Stomach (tissue), 4 donors: ENCODE data around the gene CCNJ.

Experiments used
- EP300 ChIP-seq: sonication (generic); formaldehyde crosslinking; IDR thresholded peaks from one replicate; pipeline ENCODE4 v1.6.1; 2017; ENCODE audit warnings: antibody characterized with exemption
- POLR2A ChIP-seq, 4 donors: fragments of 450-650 bp; IDR thresholded peaks; one replicate each; pipeline ENCODE4 v1.6.1; 2016; ENCODE audit warnings: antibody characterized with exemption in 4 of 4, control low read depth in 2 of 4, mild to moderate bottlenecking in 1 of 4, moderate library complexity in 1 of 4
- TF ChIP-seq, protein P1 (sequence below), 7 experiments: fragments of 450-650 bp in 4 of 7; fragments of 200-600 bp in 3 of 7; sonication (generic) in 3 of 7; IDR thresholded peaks; one replicate each; pipeline ENCODE4 v1.5.1; 2016 to 2019; ENCODE audit warnings: antibody characterized with exemption in 7 of 7, control low read depth in 2 of 7, mild to moderate bottlenecking in 1 of 7

DNA sequence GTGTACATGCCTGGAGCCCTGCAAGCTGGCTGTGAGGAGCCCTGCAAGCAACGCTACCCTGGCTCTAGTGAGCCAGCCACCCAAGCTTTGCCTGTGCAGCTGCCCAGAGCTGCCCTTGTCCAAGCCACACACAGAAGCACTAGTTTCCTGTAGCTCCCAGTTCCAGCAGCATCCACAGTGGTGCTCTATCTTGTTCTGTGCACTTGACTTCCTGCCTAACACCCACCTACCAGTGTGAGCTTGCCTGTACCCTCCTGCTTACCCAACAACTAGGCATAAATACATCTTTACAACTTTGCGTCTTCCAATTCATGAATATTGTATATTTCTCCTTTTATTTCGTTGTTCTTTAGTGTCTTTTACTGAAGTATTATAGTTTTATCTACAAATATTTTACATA is 54.5 kb downstream of the CCNJ start:
- TF ChIP-seq, protein P1, sequence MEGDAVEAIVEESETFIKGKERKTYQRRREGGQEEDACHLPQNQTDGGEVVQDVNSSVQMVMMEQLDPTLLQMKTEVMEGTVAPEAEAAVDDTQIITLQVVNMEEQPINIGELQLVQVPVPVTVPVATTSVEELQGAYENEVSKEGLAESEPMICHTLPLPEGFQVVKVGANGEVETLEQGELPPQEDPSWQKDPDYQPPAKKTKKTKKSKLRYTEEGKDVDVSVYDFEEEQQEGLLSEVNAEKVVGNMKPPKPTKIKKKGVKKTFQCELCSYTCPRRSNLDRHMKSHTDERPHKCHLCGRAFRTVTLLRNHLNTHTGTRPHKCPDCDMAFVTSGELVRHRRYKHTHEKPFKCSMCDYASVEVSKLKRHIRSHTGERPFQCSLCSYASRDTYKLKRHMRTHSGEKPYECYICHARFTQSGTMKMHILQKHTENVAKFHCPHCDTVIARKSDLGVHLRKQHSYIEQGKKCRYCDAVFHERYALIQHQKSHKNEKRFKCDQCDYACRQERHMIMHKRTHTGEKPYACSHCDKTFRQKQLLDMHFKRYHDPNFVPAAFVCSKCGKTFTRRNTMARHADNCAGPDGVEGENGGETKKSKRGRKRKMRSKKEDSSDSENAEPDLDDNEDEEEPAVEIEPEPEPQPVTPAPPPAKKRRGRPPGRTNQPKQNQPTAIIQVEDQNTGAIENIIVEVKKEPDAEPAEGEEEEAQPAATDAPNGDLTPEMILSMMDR (IDR thresholded peaks at IDR 0.05): no peak
- TF ChIP-seq POLR2A (IDR thresholded peaks at IDR 0.05) (no peak), EP300 (no peak)
